IPS-20b (cell line): ENCODE data around the gene PPP1R7.

Experiments used
- H3K27ac ChIP-seq: one replicate; pipeline ENCODE4 v1.5.1; 2013; ENCODE audit warnings: low read length
- H3K27me3 ChIP-seq: 2 replicates; pipeline ENCODE4 v1.6.1; 2013; ENCODE audit warnings: mild to moderate bottlenecking, low read length, inconsistent platforms; ENCODE audit not compliant: insufficient read depth
- H3K36me3 ChIP-seq: 2 replicates; pipeline ENCODE4 v1.6.1; 2013; ENCODE audit warnings: low read depth, mild to moderate bottlenecking, inconsistent platforms, low read length, moderate library complexity; ENCODE audit not compliant: insufficient read depth
- H3K4me1 ChIP-seq: 2 replicates; pipeline ENCODE4 v1.6.1; 2013; ENCODE audit warnings: mild to moderate bottlenecking, control low read depth, inconsistent platforms, low read length, moderate library complexity; ENCODE audit not compliant: insufficient read depth
- H3K4me3 ChIP-seq: 2 replicates; pipeline ENCODE4 v1.5.1; 2013; ENCODE audit warnings: mild to moderate bottlenecking, low read length, inconsistent platforms
- H3K9ac ChIP-seq: 2 replicates; pipeline ENCODE4 v1.6.1; 2013; ENCODE audit warnings: low read depth, mild to moderate bottlenecking, inconsistent platforms, low read length, moderate library complexity
- H3K9me3 ChIP-seq: 2 replicates; pipeline ENCODE4 v1.6.1; 2013; ENCODE audit warnings: mild to moderate bottlenecking, low read depth, low read length, inconsistent platforms; ENCODE audit not compliant: insufficient read depth

PPP1R7 gene

DNA sequence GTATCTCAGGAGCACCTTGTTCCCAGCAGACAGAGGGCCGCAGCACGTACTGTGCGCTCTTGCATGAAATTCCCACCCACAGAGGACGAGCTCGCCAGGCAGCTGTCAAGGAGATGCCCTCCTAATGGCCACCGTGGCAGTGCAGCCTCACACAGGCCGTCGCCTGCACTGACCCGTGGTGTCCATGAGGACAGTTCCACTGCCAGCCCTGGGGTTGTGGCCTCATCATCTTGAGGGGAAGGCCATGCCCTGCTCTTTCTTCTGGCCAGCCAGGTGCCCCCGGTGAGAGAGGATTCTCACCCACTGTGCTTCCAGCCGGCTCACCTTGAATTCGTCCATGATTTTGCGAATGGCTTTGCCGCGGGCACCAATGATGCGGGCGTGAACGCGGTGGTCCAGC lies 80.2 kb downstream of the PPP1R7 start:
- H3K4me1 ChIP-seq: no peaks in the 10 kb centered on the region
- no peaks in the 10 kb centered on the region for H3K27me3 ChIP-seq
- H3K36me3 ChIP-seq: peaks cover 88% of the 10 kb centered on the region
- no peaks in the 10 kb centered on the region for H3K9me3 ChIP-seq
- no peak overlapping the region for H3K27ac ChIP-seq
- H3K9ac ChIP-seq: no peak overlapping the region
- no peak overlapping the region for H3K4me3 ChIP-seq

DNA sequence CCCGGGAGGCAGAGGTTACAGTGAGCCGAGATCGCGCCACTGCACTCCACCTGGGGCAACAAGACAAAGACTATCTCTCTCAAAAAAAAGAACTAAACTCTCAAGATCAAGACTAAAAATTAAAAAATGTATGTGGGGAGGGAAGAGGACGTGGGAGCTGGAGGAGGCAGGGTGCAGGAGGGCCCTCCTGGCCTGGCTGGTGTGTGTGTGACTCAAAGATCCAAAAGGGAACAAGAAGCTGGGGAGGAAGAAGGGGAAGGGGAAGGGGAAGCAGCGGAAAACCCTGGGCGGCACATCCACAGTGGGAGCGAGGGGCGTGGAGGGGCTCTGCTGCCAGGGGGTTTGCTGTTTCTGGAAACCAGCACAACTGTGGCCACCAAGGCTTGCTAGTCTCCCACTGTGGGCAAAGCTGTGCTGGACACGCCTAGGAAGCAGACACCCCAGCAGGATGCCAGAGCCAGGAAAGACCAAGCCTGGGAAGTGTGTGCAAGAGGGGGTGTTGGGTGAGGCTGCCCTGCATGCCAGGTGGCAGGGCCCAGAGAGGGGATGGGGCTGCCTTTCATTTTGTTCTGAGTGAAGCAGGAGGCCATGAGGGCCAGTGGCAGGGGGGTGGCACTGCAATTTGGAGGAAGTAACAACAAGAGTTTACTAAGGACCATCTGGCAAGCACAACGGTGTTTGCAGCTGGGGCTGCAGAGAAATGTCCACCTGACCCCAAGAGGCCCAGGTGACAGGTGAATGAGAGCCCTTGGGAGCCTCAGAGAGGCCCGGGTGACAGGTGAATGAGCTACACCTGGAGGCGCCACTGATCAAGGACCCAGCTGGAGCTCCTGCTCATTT lies 82.7 kb downstream of the PPP1R7 start:
- no peak overlapping the region for H3K9ac ChIP-seq
- no peak overlapping the region for H3K27ac ChIP-seq
- peaks cover 95% of the 10 kb centered on the region for H3K36me3 ChIP-seq
- no peaks in the 10 kb centered on the region for H3K9me3 ChIP-seq
- no peaks in the 10 kb centered on the region for H3K27me3 ChIP-seq
- H3K4me1 ChIP-seq: no peaks in the 10 kb centered on the region
- no peak overlapping the region for H3K4me3 ChIP-seq
